DOHH2 (cell line): Measurements from ENCODE around the gene KDM4C.

Experiments used
- H3F3A ChIP-seq: fragments of 200-600 bp; sonication (generic), shearing (Covaris generic); 2 replicates; pipeline ENCODE4 v1.6.0; 2016; ENCODE audit warnings: antibody characterized with exemption, mild to moderate bottlenecking; ENCODE audit not compliant: control insufficient read depth, insufficient read depth
- H3K27ac ChIP-seq: fragments of 200-600 bp; sonication (generic); 2 replicates; pipeline ENCODE4 v1.5.1; 2014; ENCODE audit warnings: low read depth, mild to moderate bottlenecking, low read length, moderate library complexity
- H3K27me3 ChIP-seq: fragments of 200-600 bp; sonication (generic); 2 replicates; pipeline ENCODE4 v1.6.1; 2014; ENCODE audit warnings: mild to moderate bottlenecking, low read length, mixed read lengths; ENCODE audit not compliant: control insufficient read depth
- H3K36me3 ChIP-seq: fragments of 200-600 bp; sonication (generic); 2 replicates; pipeline ENCODE4 v1.6.1; 2014; ENCODE audit warnings: mild to moderate bottlenecking, low read length, moderate library complexity, mixed read lengths; ENCODE audit not compliant: control insufficient read depth
- H3K4me1 ChIP-seq: fragments of 200-600 bp; sonication (generic); 2 replicates; pipeline ENCODE4 v1.6.1; 2014; ENCODE audit warnings: mild to moderate bottlenecking, low read length, mixed read lengths; ENCODE audit not compliant: control insufficient read depth
- H3K4me2 ChIP-seq: fragments of 200-600 bp; sonication (generic); 2 replicates; pipeline ENCODE4 v1.6.0; 2014; ENCODE audit warnings: mild to moderate bottlenecking, low read length, moderate library complexity
- H3K4me3 ChIP-seq: fragments of 200-600 bp; sonication (generic); 2 replicates; pipeline ENCODE4 v1.5.1; 2014; ENCODE audit warnings: mild to moderate bottlenecking, low read length, mixed read lengths
- H3K79me2 ChIP-seq: fragments of 200-600 bp; sonication (generic); 2 replicates; pipeline ENCODE4 v1.6.1; 2014; ENCODE audit warnings: mild to moderate bottlenecking, low read length, mixed read lengths; ENCODE audit not compliant: control insufficient read depth
- H3K9me2 ChIP-seq: fragments of 200-600 bp; sonication (generic); replicated peaks from 2 replicates; pipeline ENCODE4 v1.6.1; 2014; ENCODE audit warnings: mild to moderate bottlenecking, low read length, mixed read lengths; ENCODE audit not compliant: control insufficient read depth
- H3K9me3 ChIP-seq: fragments of 200-600 bp; sonication (generic); 2 replicates; pipeline ENCODE4 v1.6.1; 2014; ENCODE audit warnings: antibody characterized with exemption, low read length, mixed read lengths; ENCODE audit not compliant: control insufficient read depth, insufficient read depth
- H4K20me1 ChIP-seq: fragments of 200-600 bp; sonication (generic); 2 replicates; pipeline ENCODE4 v1.6.0; 2014; ENCODE audit warnings: low read depth, mild to moderate bottlenecking, antibody characterized with exemption, low read length, moderate library complexity; ENCODE audit not compliant: control insufficient read depth, insufficient read depth
- EZH2phosphoT487 ChIP-seq: fragments of 200-600 bp; sonication (generic); IDR thresholded peaks from 2 replicates; pipeline ENCODE4 v1.6.1; 2017; ENCODE audit warnings: borderline replicate concordance, mild to moderate bottlenecking, antibody characterized with exemption, low read length, moderate library complexity, mixed read lengths
- TF ChIP-seq, protein P1 (sequence below): fragments of 200-600 bp; sonication (generic); IDR thresholded peaks from one replicate; pipeline ENCODE4 v1.5.1; 2014; ENCODE audit warnings: antibody characterized with exemption, mild to moderate bottlenecking, low read depth, low read length; ENCODE audit not compliant: poor library complexity, severe bottlenecking

The KDM4C gene

DNA sequence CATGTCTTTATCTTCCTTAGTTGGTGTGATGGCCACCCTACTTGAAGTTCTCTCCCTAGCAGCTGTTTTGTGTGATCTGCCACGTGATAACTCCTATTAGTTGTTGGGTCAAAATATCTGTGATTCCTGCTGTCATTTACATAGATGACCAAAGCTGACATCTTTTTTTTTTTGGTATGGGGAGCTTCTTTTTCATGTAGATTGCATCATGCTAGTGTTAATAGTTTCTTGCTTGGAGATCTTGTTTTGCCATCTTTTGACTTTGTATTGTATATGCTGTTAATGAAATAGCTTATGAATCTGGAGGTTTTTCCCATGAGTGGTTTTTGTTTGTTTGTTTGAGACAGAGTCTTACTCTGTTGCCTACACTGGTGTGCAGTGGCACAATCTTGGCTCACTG is 243.8 kb downstream of the KDM4C start:
- H3K79me2 ChIP-seq, result no peaks in the 10 kb centered on the region

DNA sequence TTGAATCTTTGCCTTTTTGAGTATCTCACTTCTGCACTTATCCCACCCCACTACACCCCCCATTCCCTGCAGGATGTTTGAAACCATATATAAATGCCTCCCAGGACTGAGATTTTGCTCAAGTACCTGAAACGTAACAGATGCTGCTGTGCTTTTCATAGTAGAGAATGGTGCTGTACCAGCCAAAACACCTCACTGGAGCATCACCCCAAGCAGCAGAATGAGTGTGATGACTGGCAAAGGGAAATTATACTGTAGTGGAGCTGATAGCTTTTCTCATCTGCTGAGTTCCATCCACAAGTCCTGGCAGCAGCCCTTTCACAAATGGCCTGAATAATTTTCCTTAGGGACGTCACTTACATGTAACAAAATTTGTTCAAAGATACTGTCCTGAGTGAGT is 246.1 kb downstream of the KDM4C start:
- H3K27me3 ChIP-seq, result no peaks in the 10 kb centered on the region
- TF ChIP-seq, protein P1, sequence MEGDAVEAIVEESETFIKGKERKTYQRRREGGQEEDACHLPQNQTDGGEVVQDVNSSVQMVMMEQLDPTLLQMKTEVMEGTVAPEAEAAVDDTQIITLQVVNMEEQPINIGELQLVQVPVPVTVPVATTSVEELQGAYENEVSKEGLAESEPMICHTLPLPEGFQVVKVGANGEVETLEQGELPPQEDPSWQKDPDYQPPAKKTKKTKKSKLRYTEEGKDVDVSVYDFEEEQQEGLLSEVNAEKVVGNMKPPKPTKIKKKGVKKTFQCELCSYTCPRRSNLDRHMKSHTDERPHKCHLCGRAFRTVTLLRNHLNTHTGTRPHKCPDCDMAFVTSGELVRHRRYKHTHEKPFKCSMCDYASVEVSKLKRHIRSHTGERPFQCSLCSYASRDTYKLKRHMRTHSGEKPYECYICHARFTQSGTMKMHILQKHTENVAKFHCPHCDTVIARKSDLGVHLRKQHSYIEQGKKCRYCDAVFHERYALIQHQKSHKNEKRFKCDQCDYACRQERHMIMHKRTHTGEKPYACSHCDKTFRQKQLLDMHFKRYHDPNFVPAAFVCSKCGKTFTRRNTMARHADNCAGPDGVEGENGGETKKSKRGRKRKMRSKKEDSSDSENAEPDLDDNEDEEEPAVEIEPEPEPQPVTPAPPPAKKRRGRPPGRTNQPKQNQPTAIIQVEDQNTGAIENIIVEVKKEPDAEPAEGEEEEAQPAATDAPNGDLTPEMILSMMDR, result no peak
- no peak for TF ChIP-seq EZH2phosphoT487
- no peaks in the 10 kb centered on the region for H3K9me3 ChIP-seq
- H3K4me1 ChIP-seq, result no peaks in the 10 kb centered on the region
- H4K20me1 ChIP-seq, result no peaks in the 10 kb centered on the region
- H3F3A ChIP-seq, result no peaks in the 10 kb centered on the region
- H3K27ac ChIP-seq, result no peak overlapping the region
- no peaks in the 10 kb centered on the region for H3K79me2 ChIP-seq
- peaks cover 13% of the 10 kb centered on the region for H3K36me3 ChIP-seq
- H3K4me3 ChIP-seq, result no peak overlapping the region
- H3K4me2 ChIP-seq, result no peak overlapping the region
- no peaks in the 10 kb centered on the region for H3K9me2 ChIP-seq

More for the DNA sequence above, 243.8 kb downstream of the KDM4C start:
- H3K36me3 ChIP-seq, result peaks cover 4% of the 10 kb centered on the region; the same call in 1 of the 2 replicates
- TF ChIP-seq, protein P1, result no peak
- TF ChIP-seq EZH2phosphoT487, result no peak
- no peaks in the 10 kb centered on the region for H3K9me2 ChIP-seq
- no peaks in the 10 kb centered on the region for H3F3A ChIP-seq
- H3K4me1 ChIP-seq, result no peaks in the 10 kb centered on the region
- H3K9me3 ChIP-seq, result no peaks in the 10 kb centered on the region
- H3K27me3 ChIP-seq, result no peaks in the 10 kb centered on the region
- no peak overlapping the region for H3K4me3 ChIP-seq
- no peak overlapping the region for H3K27ac ChIP-seq
- H3K4me2 ChIP-seq, result no peak overlapping the region
- no peaks in the 10 kb centered on the region for H4K20me1 ChIP-seq

DNA sequence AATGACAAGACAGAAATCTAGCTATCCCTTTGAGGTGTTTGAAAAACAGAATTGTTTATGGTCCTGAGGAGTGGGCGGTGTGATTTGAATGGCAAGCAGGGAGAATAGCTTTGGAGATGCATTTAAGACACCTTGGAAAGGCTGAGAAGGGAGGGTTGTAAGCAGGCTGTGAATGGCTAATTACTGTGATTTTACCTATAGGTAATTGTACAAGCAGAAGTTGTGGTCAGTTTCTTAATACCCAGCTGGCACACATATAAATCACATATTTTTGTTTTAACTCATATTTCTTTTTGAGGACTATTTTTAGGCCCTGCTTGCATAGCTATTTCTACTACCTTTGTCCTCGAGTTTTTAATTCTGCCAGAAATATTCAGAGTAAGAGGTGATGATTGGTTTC is 248.6 kb downstream of the KDM4C start:
- peaks cover 23% of the 10 kb centered on the region for H3K36me3 ChIP-seq
- no peaks in the 10 kb centered on the region for H3K4me1 ChIP-seq
- H3K79me2 ChIP-seq, result no peaks in the 10 kb centered on the region
- no peaks in the 10 kb centered on the region for H3K9me2 ChIP-seq
- no peak overlapping the region for H3K4me3 ChIP-seq
- no peaks in the 10 kb centered on the region for H3K9me3 ChIP-seq
- no peaks in the 10 kb centered on the region for H3F3A ChIP-seq
- no peak for TF ChIP-seq EZH2phosphoT487
- TF ChIP-seq, protein P1, result no peak
- H3K4me2 ChIP-seq, result no peak overlapping the region
- no peak overlapping the region for H3K27ac ChIP-seq
- no peaks in the 10 kb centered on the region for H3K27me3 ChIP-seq
- H4K20me1 ChIP-seq, result no peaks in the 10 kb centered on the region
